Stimulated activated CD8-positive, alpha-beta memory T cell treated with anti-CD3 and anti-CD28 coated beads, Interleukin-15, amount 100 ng/mL, for 4 hours (primary cell): Measurements from ENCODE around the gene GAS2L3.
"Not testable (repeated sequence)": the region's sequence is repeated elsewhere in the genome, so short reads cannot be mapped to it uniquely, and the experiment has no call there.

Experiments
- DNase-seq, 2 donors: peaks; one replicate each; pipeline ENCODE4 v3.0.0-alpha.2; 2020; ENCODE audit warnings: low read depth in 2 of 2

Gene GAS2L3

GRCh38 chr12:100573292-100574186 lies at the start of gene GAS2L3:
Gene GAS2L3, plus strand, starts transcription at chr12:100573684. Its CDS starts 21,221 bp downstream, at chr12:100594905.
- DNase-seq: peak in 1 of 2 donors; percentile 17

- DNase-seq: no peak
Measured at GRCh38 chr12:100528034-100528433, 45.5 kb upstream of the GAS2L3 start.

- no peak for DNase-seq
Measured at GRCh38 chr12:100528471-100529127, 44.9 kb upstream of the GAS2L3 start.

GRCh38 chr12:100529756-100530350 lies 43.6 kb upstream of the GAS2L3 start:
- DNase-seq: no peak

GRCh38 chr12:100533376-100533775 lies 40.1 kb upstream of the GAS2L3 start:
- DNase-seq: no peak

GRCh38 chr12:100534625-100535227 lies 38.8 kb upstream of the GAS2L3 start:
- no peak for DNase-seq

- DNase-seq: no peak
Measured at GRCh38 chr12:100539202-100539601, 34.3 kb upstream of the GAS2L3 start.

- DNase-seq: no peak
Measured at GRCh38 chr12:100544165-100544564, 29.3 kb upstream of the GAS2L3 start.

GRCh38 chr12:100545092-100545491 lies 28.4 kb upstream of the GAS2L3 start:
- no peak for DNase-seq

- no peak for DNase-seq
Measured at GRCh38 chr12:100553936-100554335, 19.5 kb upstream of the GAS2L3 start.

- no peak for DNase-seq
Measured at GRCh38 chr12:100554608-100555077, 18.8 kb upstream of the GAS2L3 start.

- DNase-seq: no peak
Measured at GRCh38 chr12:100555722-100556121, 17.8 kb upstream of the GAS2L3 start.

- DNase-seq: no peak
Measured at GRCh38 chr12:100557357-100557756, 16.1 kb upstream of the GAS2L3 start.

GRCh38 chr12:100559261-100559660 lies 14.2 kb upstream of the GAS2L3 start:
- DNase-seq: not testable (repeated sequence)

GRCh38 chr12:100564090-100564489 lies 9.4 kb upstream of the GAS2L3 start:
- DNase-seq: no peak

- no peak for DNase-seq
Measured at GRCh38 chr12:100564905-100565467, 8.5 kb upstream of the GAS2L3 start.

GRCh38 chr12:100565987-100566545 lies 7.4 kb upstream of the GAS2L3 start:
- DNase-seq: no peak

GRCh38 chr12:100566887-100567637 lies 6.4 kb upstream of the GAS2L3 start:
- DNase-seq: no peak

- DNase-seq: no peak
Measured at GRCh38 chr12:100567945-100568344, 5.5 kb upstream of the GAS2L3 start.

- no peak for DNase-seq
Measured at GRCh38 chr12:100572184-100572583, 1.3 kb upstream of the GAS2L3 start.
